ENCODE data around the gene NOS1.
"Not testable (repeated sequence)": the region's sequence is repeated elsewhere in the genome, so short reads cannot be mapped to it uniquely, and the experiment has no call there.

The NOS1 gene

GRCh38 chr12:117243488-117243887 lies 117.9 kb downstream of the NOS1 start:
- DNase-seq = no peak

DNA sequence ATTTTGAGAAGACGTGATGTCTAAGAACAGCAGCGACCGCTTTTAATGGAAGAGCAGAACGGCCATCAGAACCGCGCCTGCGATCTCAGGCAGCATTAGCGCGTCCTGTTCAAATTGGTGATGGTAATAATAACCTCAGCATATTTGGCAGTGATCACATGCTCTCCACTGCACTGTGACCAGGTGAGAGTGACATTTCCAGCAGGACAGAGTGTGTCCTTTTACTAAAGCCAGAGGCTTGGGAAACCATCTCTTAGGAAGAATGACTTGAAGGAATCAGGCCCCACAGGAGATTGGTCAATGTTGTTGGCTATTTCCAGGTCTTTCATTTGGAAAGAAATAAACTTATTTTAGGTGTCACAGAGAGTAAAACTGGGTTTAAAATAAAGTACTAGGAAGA lies 119.7 kb downstream of the NOS1 start:
- no peak for DNase-seq

DNA sequence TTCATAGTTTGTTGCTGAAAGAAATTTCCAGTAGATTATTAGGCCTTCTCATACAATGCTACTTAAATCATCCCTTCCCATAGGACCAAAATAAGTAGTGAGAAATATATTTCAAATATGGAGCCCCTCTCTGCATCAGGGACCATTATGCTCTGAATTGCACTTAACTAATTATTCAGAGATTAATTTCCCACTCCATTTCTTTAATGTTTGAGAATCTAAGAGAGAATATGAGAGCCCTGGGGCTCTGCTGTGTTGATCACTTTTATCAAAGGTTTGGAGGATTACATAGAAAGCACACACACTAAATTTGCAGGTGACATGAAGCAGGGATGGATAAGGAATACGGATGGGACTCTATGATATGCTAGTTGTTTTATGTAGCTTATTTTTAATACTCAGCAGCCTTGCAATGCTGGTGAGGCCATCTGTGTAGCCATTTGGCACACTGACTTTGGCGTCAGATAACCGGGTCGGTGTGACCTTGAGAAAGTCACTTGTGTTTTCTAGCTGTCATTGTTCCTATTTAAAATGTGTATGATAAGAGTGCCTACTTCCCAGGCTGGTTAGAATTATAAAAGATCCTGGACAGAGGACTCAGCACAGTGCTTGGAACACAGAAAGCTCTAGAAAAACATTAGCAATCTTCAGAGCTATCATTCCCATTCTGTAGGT lies 121.2 kb downstream of the NOS1 start:
- no peak for DNase-seq

DNA sequence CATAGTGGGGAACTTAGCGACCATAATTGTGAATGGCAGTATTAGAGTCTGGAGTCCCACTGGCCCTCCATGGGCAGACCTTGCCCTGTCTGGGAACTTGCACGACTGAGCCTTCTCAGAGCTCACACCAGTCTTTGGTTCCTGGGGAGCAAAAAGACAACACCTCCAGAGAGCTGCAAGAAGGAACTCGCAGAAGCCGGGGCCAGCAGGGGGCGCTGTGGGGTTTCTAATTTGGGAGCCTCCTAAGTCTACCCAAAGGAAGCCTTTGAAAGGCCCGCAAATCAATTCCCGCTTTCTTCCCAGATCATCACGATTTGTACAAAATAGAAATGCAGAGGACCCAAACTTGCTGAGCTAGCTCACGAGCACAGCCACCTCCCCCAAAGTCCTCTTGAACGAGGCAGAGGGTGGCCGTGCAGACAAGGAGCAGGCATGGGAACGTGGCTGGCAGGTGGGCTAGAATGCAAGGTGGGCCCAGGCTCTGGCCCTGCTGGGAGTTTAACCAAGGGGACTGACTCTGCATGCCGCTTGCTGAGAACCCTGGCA lies 124.9 kb downstream of the NOS1 start:
- DNase-seq = peak; percentile 49

DNA sequence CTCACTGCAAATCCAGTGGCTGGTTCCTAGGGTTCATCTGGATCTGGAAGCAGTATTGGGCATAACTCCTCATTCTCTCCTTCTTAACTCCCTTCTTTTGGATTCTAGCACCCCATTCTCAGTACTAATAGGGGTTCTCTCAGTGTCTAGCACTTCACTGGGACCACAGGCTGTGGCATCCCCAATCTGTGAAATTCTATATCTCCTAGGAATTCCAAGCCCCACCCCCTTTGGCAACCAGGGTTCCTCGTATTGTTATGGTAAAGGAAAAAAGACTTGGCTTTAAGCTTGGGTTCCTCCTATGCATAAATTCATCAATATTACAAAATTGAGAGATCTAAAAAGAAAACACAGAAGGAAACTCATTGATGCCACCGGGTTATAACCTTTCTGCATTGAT lies 126.2 kb downstream of the NOS1 start:
- DNase-seq = no peak

- DNase-seq = no peak
These were observed 127.0 kb downstream of the NOS1 start for GRCh38 chr12:117234441-117234840.

DNA sequence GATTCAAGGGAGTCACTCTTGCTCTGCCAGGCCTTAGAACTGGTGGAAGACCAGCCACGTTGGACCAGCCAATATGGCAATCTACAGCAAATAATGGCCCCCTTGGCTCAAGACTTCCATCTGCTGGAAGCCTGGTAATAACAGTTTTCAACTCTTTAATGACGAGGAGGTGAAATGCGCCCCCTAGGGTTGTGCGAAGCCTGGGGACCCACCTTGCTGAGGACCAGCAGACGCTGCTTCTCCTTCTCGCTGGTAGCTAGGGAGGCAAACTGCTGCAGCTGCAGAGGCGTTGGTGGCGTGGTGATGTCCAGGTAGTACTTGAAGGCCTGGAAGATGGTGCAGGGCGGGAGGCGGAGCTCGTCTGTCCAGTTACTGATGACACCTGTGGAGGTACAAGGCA lies 129.7 kb downstream of the NOS1 start:
- no peak for DNase-seq

- no peak for DNase-seq
These were observed 133.2 kb downstream of the NOS1 start for GRCh38 chr12:117228239-117228638.

GRCh38 chr12:117227000-117227653 lies 134.3 kb downstream of the NOS1 start:
- no peak for DNase-seq

GRCh38 chr12:117226505-117226904 lies 134.9 kb downstream of the NOS1 start:
- DNase-seq = no peak

- no peak for DNase-seq
These were observed 136.2 kb downstream of the NOS1 start for GRCh38 chr12:117225179-117225578.

GRCh38 chr12:117220947-117221346 lies 140.5 kb downstream of the NOS1 start:
- DNase-seq = not testable (repeated sequence)

DNA sequence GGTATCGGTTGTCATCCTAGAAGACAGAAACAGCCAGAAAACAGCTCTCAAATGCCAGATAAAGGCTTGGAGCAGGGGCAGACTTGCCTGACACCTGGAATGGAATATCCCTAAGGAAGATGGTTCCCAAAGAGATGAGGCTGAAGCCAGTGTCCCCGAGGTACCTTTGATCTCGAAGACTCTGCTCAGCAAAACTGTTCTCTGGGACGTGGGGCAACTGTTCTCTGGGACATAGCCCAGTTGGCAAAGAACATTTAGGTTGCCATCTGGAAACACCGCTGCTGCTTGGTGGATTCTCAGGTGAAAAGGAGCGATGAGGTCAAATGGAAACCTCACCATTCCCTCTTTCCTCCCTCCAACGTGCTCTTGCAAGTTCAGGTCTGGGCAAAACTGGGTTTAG lies 143.3 kb downstream of the NOS1 start:
- DNase-seq = no peak

DNA sequence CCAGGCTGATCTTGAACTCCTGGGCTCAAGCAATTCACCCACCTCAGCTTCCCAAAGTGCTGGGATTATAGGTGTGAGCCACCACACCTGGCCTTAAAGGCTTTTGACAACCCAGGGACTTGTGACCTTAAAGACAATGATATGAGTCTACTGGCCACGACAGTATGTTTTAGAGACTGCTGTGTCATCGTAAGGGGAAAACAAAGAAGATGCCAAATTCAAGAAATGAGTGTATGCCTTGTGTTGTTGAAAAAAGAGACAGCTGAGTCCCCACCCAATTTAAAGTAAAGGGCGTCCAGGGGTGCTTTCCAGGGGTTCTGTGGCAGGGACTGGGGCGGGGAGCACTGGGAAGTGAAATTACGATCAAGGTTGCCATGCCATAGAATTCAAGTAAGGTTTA lies 144.7 kb downstream of the NOS1 start:
- no peak for DNase-seq

GRCh38 chr12:117214797-117215196 lies 146.6 kb downstream of the NOS1 start:
- DNase-seq = no peak

DNA sequence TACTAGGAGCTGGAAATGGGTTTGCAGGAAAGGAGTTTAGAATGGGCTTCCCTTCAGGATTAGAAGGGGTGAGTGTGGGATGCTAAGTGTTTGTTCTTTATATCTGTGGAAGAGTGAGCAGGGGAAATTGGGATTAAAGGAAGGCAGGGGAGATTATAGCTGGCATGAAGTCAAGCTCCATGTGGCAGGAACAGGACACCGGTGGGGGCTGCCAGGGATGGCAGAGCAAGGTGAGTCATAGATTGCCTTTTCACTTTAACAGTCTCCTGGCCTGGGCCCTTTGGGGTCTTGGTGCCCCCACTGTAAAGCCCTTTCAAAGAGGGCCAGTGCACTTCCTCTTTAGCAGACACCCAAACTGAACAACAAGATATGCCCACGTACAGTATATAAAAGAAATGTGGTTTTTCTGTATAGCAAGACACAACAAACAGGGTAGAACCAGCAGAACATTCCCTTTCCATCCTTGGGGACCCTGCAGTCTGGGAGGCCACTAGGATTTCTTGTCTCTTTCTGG lies 148.1 kb downstream of the NOS1 start:
- no peak for DNase-seq

GRCh38 chr12:117212563-117213190 lies 148.7 kb downstream of the NOS1 start:
- DNase-seq = no peak

DNA sequence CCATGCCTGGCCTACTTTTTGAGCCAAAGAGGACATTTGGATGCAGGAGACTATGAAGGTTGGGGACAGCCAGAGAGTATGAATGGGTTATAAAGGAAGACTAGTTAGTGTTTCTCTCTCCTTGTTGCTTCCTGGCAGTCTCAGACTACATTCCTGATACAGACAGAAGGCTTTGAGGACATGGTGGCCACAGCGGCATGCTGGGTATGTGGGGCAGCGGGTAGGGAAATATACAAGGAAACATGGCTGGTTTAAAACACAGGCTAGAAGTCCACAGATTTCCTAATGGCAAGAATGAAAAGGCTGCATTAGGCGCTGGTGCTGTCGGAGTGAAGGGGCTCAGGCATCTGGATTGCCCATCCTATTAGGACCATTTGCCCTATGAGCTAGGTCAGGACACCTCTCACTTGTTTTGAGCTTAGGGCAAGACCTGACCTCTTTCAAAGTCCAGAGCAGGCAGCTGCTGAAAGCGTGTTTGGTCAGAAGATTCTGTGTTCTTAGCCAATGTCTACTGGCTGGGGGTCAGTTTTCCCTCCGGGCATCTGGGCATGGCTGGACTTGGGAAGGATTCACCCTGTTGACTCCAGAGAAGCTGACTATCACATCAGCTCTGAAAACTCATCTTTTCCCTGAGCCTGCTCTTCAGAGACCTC lies 151.0 kb downstream of the NOS1 start:
- no peak for DNase-seq

DNA sequence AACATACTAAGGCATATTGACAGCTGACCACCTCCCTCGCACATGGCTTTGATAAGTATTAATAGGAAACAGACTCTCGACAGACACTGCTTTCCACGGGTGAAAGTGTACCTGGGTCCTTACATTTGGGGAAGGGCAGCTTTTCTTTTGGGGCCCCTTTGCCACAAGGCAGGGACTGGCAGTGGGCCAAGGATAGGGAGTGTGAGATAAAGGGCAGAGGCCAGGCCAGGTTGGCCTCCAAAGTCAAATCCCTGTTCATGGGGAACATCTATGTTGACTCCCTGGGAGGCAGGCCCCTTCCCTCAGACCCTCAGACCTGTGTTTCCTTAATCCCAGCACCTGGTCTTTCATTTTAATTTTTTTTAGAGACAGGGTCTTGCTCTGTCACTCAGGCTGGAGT lies 151.8 kb downstream of the NOS1 start:
- no peak for DNase-seq

DNA sequence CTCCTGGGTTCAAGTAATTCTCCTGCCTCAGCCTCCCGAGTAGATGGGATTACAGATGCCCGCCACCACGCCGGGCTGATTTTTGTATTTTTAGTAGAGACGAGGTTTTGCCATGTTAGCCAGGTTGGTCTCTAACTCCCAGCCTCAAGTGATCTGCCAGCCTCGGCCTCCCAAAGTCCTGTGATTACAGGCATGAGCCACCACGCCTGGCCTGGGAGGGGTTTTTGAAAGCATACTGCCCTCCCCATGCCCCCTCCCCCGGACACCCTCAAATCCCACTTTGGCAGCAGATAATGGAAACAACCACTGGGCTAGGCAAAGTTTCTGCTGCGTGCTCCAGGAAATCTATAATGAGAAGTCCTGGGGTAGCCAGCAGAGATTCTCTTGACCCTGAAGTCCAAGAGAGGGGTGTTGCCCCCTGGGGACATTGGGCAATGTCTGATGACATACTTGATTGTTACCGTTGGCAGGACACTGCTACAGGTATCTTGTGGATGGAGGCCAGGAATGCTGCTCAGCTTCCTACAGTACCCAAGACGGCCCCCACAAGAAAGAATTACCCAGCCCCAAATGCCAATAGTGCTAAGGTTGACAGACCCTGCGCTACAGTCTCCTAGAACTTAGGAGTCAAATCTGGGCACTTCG lies 152.5 kb downstream of the NOS1 start:
- DNase-seq = no peak

DNA sequence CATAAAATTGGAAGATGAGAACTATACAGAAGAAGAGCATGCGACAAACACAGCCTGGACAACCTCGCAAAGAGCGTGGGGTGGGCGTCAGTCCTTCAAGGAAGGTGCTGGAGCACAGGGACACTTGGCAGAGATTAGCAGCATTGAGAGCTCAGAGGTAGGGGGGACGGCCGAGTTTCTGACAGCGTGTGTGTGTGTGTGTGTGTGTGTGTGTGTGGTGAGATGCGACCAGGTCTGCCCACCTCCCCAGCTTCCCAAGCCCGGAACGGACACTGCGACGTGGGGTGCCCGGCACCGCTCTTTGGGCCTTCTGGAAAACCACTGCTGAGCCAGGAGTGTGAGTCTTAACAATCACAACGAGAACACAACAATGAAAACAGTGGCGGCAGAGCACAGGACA lies 153.2 kb downstream of the NOS1 start:
- no peak for DNase-seq

- DNase-seq = no peak
These were observed 153.8 kb downstream of the NOS1 start for GRCh38 chr12:117207675-117208074.

GRCh38 chr12:117202556-117202955 lies 158.9 kb downstream of the NOS1 start:
- DNase-seq = no peak
